ENCODE results near the gene GGA2. TPM values are rescaled to one million over a fixed set of nuclear protein-coding genes. Genes with fewer than 3 reads are reported as not detected.

The GGA2 gene
- total RNA-seq, 1 donor from 2014 or later: 180 TPM

- Histone ChIP-seq H2AFZ (replicated peaks) (no peak overlapping the region), H3K27ac (no peak overlapping the region), H3K4me3 (no peak overlapping the region), H3K36me3 (peaks cover 13% of the 10 kb centered on the region), H3K4me1 (no peaks in the 10 kb centered on the region), H3K27me3 (no peaks in the 10 kb centered on the region), H4K20me1 (ENCODE audit: low read depth) (peaks cover 95% of the 10 kb centered on the region), H3K9me3 (ENCODE audit: low read depth) (no peaks in the 10 kb centered on the region), H3K4me2 (no peak overlapping the region), H3F3A (ENCODE audit: low read depth) (no peaks in the 10 kb centered on the region), H3K79me2 (ENCODE audit: low read depth) (peaks cover 55% of the 10 kb centered on the region), H3K9ac (no peak overlapping the region)
- Mint-ChIP-seq H3K36me3 (peaks cover 26% of the 10 kb centered on the region), H3K4me1 (no peaks in the 10 kb centered on the region), H3K27me3 (ENCODE audit: insufficient read depth, low read depth) (no peaks in the 10 kb centered on the region), H3K9me3 (no peaks in the 10 kb centered on the region), H3K27ac (no peak overlapping the region), H3K4me3 (no peak overlapping the region)
- DNase-seq (ENCODE audit: low spot score): no peak
- TF ChIP-seq CTCF (IDR thresholded peaks at IDR 0.05): no peak
- TF ChIP-seq EZH2 (IDR thresholded peaks at IDR 0.05): no peak
- no peak for TF ChIP-seq EZH2phosphoT487 (IDR thresholded peaks at IDR 0.05)
Measured at GRCh38 chr16:23494188-23494587, 16.1 kb downstream of the GGA2 start.

GRCh38 chr16:23491490-23492391 lies 18.6 kb downstream of the GGA2 start:
- no peak for TF ChIP-seq EZH2 (IDR thresholded peaks at IDR 0.05)
- TF ChIP-seq EZH2phosphoT487 (IDR thresholded peaks at IDR 0.05): no peak
- no peak for TF ChIP-seq CTCF (IDR thresholded peaks at IDR 0.05)
- no peak overlapping the region for H3K4me2 ChIP-seq
- H3K4me1 Mint-ChIP-seq: no peaks in the 10 kb centered on the region
- H3K9me3 Mint-ChIP-seq: no peaks in the 10 kb centered on the region
- no peak overlapping the region for H2AFZ ChIP-seq (replicated peaks)
- no peaks in the 10 kb centered on the region for H3K9me3 ChIP-seq (ENCODE audit: low read depth)
- no peaks in the 10 kb centered on the region for H3F3A ChIP-seq (ENCODE audit: low read depth)
- no peaks in the 10 kb centered on the region for H3K27me3 Mint-ChIP-seq (ENCODE audit: insufficient read depth, low read depth)
- H4K20me1 ChIP-seq (ENCODE audit: low read depth): peaks cover 83% of the 10 kb centered on the region
- H3K27ac Mint-ChIP-seq: no peak overlapping the region
- H3K4me3 Mint-ChIP-seq: no peak overlapping the region
- H3K9ac ChIP-seq: no peak overlapping the region
- H3K27me3 ChIP-seq: no peaks in the 10 kb centered on the region
- H3K4me1 ChIP-seq: no peaks in the 10 kb centered on the region
- H3K27ac ChIP-seq: no peak overlapping the region
- peaks cover 32% of the 10 kb centered on the region for H3K79me2 ChIP-seq (ENCODE audit: low read depth)
- H3K4me3 ChIP-seq: no peak overlapping the region
- no peak for DNase-seq (ENCODE audit: low spot score)
- peaks cover 23% of the 10 kb centered on the region for H3K36me3 Mint-ChIP-seq
- peaks cover 13% of the 10 kb centered on the region for H3K36me3 ChIP-seq

- peaks cover 9% of the 10 kb centered on the region for H3K36me3 ChIP-seq
- H3F3A ChIP-seq (ENCODE audit: low read depth): no peaks in the 10 kb centered on the region
- H3K79me2 ChIP-seq (ENCODE audit: low read depth): peaks cover 8% of the 10 kb centered on the region
- no peak overlapping the region for H3K9ac ChIP-seq
- Mint-ChIP-seq H3K9me3 (no peaks in the 10 kb centered on the region), H3K27ac (no peak overlapping the region), H3K4me3 (no peak overlapping the region), H3K4me1 (no peaks in the 10 kb centered on the region), H3K27me3 (ENCODE audit: insufficient read depth, low read depth) (no peaks in the 10 kb centered on the region), H3K36me3 (peaks cover 34% of the 10 kb centered on the region)
- H2AFZ ChIP-seq (replicated peaks): no peak overlapping the region
- no peak overlapping the region for H3K27ac ChIP-seq
- H3K4me3 ChIP-seq: no peak overlapping the region
- TF ChIP-seq CTCF (IDR thresholded peaks at IDR 0.05) (no peak), EZH2phosphoT487 (IDR thresholded peaks at IDR 0.05) (no peak), EZH2 (IDR thresholded peaks at IDR 0.05) (no peak)
- DNase-seq (ENCODE audit: low spot score): no peak
- H3K4me2 ChIP-seq: no peak overlapping the region
- no peaks in the 10 kb centered on the region for H3K4me1 ChIP-seq
- H3K27me3 ChIP-seq: no peaks in the 10 kb centered on the region
- peaks cover 61% of the 10 kb centered on the region for H4K20me1 ChIP-seq (ENCODE audit: low read depth)
- no peaks in the 10 kb centered on the region for H3K9me3 ChIP-seq (ENCODE audit: low read depth)
Measured at GRCh38 chr16:23486480-23486879, 23.8 kb downstream of the GGA2 start.
